ENCODE results near the gene VMP1.

GRCh38 chr17:59684967-59685366 is 22.5 kb upstream of the VMP1 start:
- TF ChIP-seq CTCF (IDR thresholded peaks at IDR 0.05; ENCODE audit: low read depth, low read length) (no peak), POLR2A (IDR thresholded peaks at IDR 0.05; ENCODE audit: extremely low read depth, insufficient read length) (no peak), MYC (IDR thresholded peaks at IDR 0.05; ENCODE audit: low read depth, low read length) (no peak), MAX (IDR thresholded peaks at IDR 0.05; ENCODE audit: low read depth, low read length) (no peak)

Data from NB4 (cell line).